Fibroblast of lung (primary cell): ENCODE measurements around the gene COP1. TPM values are rescaled to one million over a fixed set of nuclear protein-coding genes. Genes with fewer than 3 reads are reported as not detected.
"Not testable (repeated sequence)": the region's sequence is repeated elsewhere in the genome, so short reads cannot be mapped to it uniquely, and the experiment has no call there.

Experiments
- DNase-seq, 2 donors: peaks; one replicate each; pipeline versions ENCODE4 v3.0.0 to v3.0.0-alpha.2; 2010; ENCODE audit warnings: low read depth in 2 of 2
- H2AFZ ChIP-seq: 2 replicates; pipeline ENCODE4 v1.5.1; 2012; ENCODE audit warnings: low read length, control low read depth, inconsistent platforms
- H3K27ac ChIP-seq: 2 replicates; pipeline ENCODE4 v1.5.1; 2011; ENCODE audit warnings: low read length, control low read depth; ENCODE audit not compliant: insufficient read depth
- H3K27me3 ChIP-seq: 2 replicates; pipeline ENCODE4 v1.5.1; 2011; ENCODE audit warnings: mild to moderate bottlenecking, low read length; ENCODE audit not compliant: control insufficient read depth, insufficient read depth
- H3K36me3 ChIP-seq: 2 replicates; pipeline ENCODE4 v1.5.1; 2011; ENCODE audit warnings: low read length; ENCODE audit not compliant: control insufficient read depth, insufficient read depth
- H3K4me1 ChIP-seq: 2 replicates; pipeline ENCODE4 v1.5.1; 2011; ENCODE audit warnings: low read length; ENCODE audit not compliant: control insufficient read depth, insufficient read depth; ENCODE audit errors: extremely low read depth
- H3K4me2 ChIP-seq: 2 replicates; pipeline ENCODE4 v1.5.1; 2011; ENCODE audit warnings: low read length, control low read depth; ENCODE audit not compliant: insufficient read depth; ENCODE audit errors: extremely low read depth
- H3K4me3 ChIP-seq, 4 experiments: fragments of 200-600 bp in 1 of 4; sonication (generic) in 1 of 4; replicated peaks in 1 of 4; 2 replicates each; pipeline ENCODE4 v1.5.1; 2011 to 2016; ENCODE audit warnings: low read length in 4 of 4, low read depth in 3 of 4, mild to moderate bottlenecking in 3 of 4, control low read depth in 2 of 4, inconsistent platforms in 1 of 4, mixed read lengths in 1 of 4; ENCODE audit not compliant: insufficient read depth in 1 of 4; ENCODE audit errors: control extremely low read depth in 1 of 4
- H3K79me2 ChIP-seq: 2 replicates; pipeline ENCODE4 v1.5.1; 2012; ENCODE audit warnings: mild to moderate bottlenecking, low read length, inconsistent platforms; ENCODE audit not compliant: control insufficient read depth, insufficient read depth
- H3K9ac ChIP-seq: 2 replicates; pipeline ENCODE4 v1.5.1; 2011; ENCODE audit warnings: mild to moderate bottlenecking, low read length, control low read depth; ENCODE audit not compliant: insufficient read depth
- H3K9me3 ChIP-seq: 2 replicates; pipeline ENCODE4 v1.5.1; 2012; ENCODE audit warnings: low read depth, low read length; ENCODE audit not compliant: control insufficient read depth, insufficient read depth
- H4K20me1 ChIP-seq: 2 replicates; pipeline ENCODE4 v1.5.1; 2011; ENCODE audit warnings: low read length; ENCODE audit not compliant: control insufficient read depth, insufficient read depth; ENCODE audit errors: extremely low read depth
- EZH2 ChIP-seq: IDR thresholded peaks from 2 replicates; pipeline ENCODE4 v1.5.1; 2012; ENCODE audit warnings: low read length, control low read depth, mild to moderate bottlenecking; ENCODE audit errors: missing control alignments
- polyA plus RNA-seq, 2 donors: library from polyadenylated mRNA; depleted of rRNA in 1 of 2; stranded (reverse) in 1 of 2; unstranded in 1 of 2; fragments of >200 nt; gene quantifications; 2 replicates each; pipeline ENCODE4 v1.2.1, GENCODE V29; 2011 to 2012; ENCODE audit warnings: missing spikeins in 1 of 2
- total RNA-seq: library from RNA; depleted of rRNA; stranded (reverse); fragments of >200 nt; gene quantifications from 2 replicates; pipeline ENCODE4 v1.2.1, GENCODE V29; 2014
- TF ChIP-seq, protein P1 (sequence below), 2 donors: IDR thresholded peaks in 1 of 2; conservative IDR thresholded peaks in 1 of 2; 1 replicate in 1 of 2; 2 replicates in 1 of 2; pipeline ENCODE4 v1.5.1; 2011 to 2012; ENCODE audit warnings: low read length in 2 of 2, control low read depth in 1 of 2, inconsistent platforms in 1 of 2, low read depth in 1 of 2, mild to moderate bottlenecking in 1 of 2

COP1 gene
- total and polyA plus RNA-seq, 2 donors (not counting 1 experiment from before 2014, with no cell fraction given), result 42.0 to 48.1 TPM

GRCh38 chr1:175992202-175992601 is 214.9 kb downstream of the COP1 start:
- not testable (repeated sequence) for H3K79me2 ChIP-seq, H4K20me1 ChIP-seq, H3K27me3 ChIP-seq, H3K9ac ChIP-seq, DNase-seq, H3K4me3 ChIP-seq, H3K36me3 ChIP-seq, H3K27ac ChIP-seq, H2AFZ ChIP-seq, H3K4me1 ChIP-seq, H3K9me3 ChIP-seq, H3K4me2 ChIP-seq

GRCh38 chr1:175984813-175985212 is 222.3 kb downstream of the COP1 start:
- H3K4me3 ChIP-seq, result no peak overlapping the region
- no peaks in the 10 kb centered on the region for H3K36me3 ChIP-seq
- H3K4me1 ChIP-seq, result no peaks in the 10 kb centered on the region
- no peak overlapping the region for H2AFZ ChIP-seq
- H3K9me3 ChIP-seq, result no peaks in the 10 kb centered on the region
- H3K9ac ChIP-seq, result no peak overlapping the region
- H3K79me2 ChIP-seq, result no peaks in the 10 kb centered on the region
- H4K20me1 ChIP-seq, result no peaks in the 10 kb centered on the region
- H3K27ac ChIP-seq, result no peak overlapping the region
- DNase-seq, result no peak
- H3K27me3 ChIP-seq, result no peaks in the 10 kb centered on the region
- H3K4me2 ChIP-seq, result no peak overlapping the region
- TF ChIP-seq, protein P1, sequence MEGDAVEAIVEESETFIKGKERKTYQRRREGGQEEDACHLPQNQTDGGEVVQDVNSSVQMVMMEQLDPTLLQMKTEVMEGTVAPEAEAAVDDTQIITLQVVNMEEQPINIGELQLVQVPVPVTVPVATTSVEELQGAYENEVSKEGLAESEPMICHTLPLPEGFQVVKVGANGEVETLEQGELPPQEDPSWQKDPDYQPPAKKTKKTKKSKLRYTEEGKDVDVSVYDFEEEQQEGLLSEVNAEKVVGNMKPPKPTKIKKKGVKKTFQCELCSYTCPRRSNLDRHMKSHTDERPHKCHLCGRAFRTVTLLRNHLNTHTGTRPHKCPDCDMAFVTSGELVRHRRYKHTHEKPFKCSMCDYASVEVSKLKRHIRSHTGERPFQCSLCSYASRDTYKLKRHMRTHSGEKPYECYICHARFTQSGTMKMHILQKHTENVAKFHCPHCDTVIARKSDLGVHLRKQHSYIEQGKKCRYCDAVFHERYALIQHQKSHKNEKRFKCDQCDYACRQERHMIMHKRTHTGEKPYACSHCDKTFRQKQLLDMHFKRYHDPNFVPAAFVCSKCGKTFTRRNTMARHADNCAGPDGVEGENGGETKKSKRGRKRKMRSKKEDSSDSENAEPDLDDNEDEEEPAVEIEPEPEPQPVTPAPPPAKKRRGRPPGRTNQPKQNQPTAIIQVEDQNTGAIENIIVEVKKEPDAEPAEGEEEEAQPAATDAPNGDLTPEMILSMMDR (conservative IDR thresholded peaks at IDR 0.05 in 1 of 2, IDR thresholded peaks at IDR 0.05 in 1 of 2; ENCODE audit: low read depth in 1 of 2, low read length in 2 of 2), result no peak
- no peak for TF ChIP-seq EZH2

DNA sequence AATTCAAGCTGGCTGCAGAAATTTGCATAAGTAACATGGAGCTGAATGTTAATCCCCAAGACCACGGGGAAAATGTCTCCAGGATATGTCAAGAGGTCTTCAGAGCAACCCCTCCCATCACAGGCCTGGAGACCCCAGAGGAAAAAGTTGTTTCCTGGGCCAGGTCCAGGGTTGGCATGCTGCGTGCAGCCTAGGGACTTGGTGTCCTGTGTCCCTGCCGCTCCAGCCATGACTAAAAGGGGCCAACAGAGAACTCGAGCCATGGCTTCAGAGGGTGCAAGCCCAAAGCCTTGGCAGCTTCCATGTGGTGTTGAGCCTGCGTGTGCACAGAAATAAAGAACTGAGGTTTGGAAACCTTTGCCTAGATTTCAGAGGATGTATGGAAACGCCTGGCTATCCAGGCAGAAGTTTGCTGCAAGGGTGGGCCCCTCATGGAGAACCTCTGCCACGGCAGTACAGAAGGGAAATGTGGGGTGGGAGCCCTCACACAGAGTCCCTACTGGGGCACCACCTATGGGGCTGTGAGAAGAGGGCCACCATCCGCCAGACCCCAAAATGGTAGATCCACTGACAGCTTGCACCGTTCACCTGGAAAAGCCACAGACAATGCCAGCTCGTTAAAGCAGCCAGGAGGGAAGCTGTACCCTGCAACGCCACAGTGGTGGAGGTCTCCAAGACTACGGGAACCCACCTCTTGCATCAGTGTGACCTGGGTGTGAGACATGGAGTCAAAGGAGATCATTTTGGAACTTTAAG is 222.9 kb downstream of the COP1 start:
- Histone ChIP-seq H3K9ac (no peak overlapping the region), H3K4me2 (no peak overlapping the region), H3K4me1 (no peaks in the 10 kb centered on the region), H3K9me3 (no peaks in the 10 kb centered on the region), H3K27ac (no peak overlapping the region), H4K20me1 (no peaks in the 10 kb centered on the region), H3K36me3 (no peaks in the 10 kb centered on the region), H2AFZ (no peak overlapping the region), H3K79me2 (no peaks in the 10 kb centered on the region), H3K4me3 (no peak overlapping the region), H3K27me3 (no peaks in the 10 kb centered on the region)
- DNase-seq, result no peak
- TF ChIP-seq EZH2, result no peak
- TF ChIP-seq, protein P1 (conservative IDR thresholded peaks at IDR 0.05 in 1 of 2, IDR thresholded peaks at IDR 0.05 in 1 of 2; ENCODE audit: low read depth in 1 of 2, low read length in 2 of 2), result no peak

- not testable (repeated sequence) for H3K27me3 ChIP-seq, H2AFZ ChIP-seq, H3K4me2 ChIP-seq, H3K27ac ChIP-seq, DNase-seq, H3K9me3 ChIP-seq, H3K9ac ChIP-seq, H3K36me3 ChIP-seq, H3K79me2 ChIP-seq, H3K4me1 ChIP-seq, H3K4me3 ChIP-seq, H4K20me1 ChIP-seq
These were observed 223.7 kb downstream of the COP1 start for GRCh38 chr1:175983363-175983762.
